Lower leg skin (tissue), 4 donors: Measurements from ENCODE around the gene PNPLA2. TPM values are rescaled to one million over a fixed set of nuclear protein-coding genes. Genes with fewer than 3 reads are reported as not detected.

Experiments used
- DNase-seq, 2 donors: peaks; one replicate each; pipeline ENCODE4 v3.0.0-alpha.2; 2019; ENCODE audit warnings: low spot score in 2 of 2
- H3K4me3 ChIP-seq: fragments of 200-600 bp; sonication (generic); 2 replicates; pipeline ENCODE4 v1.5.1; 2017; ENCODE audit warnings: mild to moderate bottlenecking, low read depth; ENCODE audit not compliant: poor library complexity, severe bottlenecking
- CTCF ChIP-seq, 3 donors: fragments of 450-650 bp; IDR thresholded peaks; one replicate each; pipeline ENCODE4 v1.5.1; 2016; ENCODE audit warnings: antibody characterized with exemption in 3 of 3, mild to moderate bottlenecking in 3 of 3, moderate library complexity in 2 of 3
- POLR2A ChIP-seq, 2 donors: fragments of 450-650 bp; IDR thresholded peaks; one replicate each; pipeline ENCODE4 v1.6.1; 2016 to 2017; ENCODE audit warnings: antibody characterized with exemption in 2 of 2, mild to moderate bottlenecking in 1 of 2, moderate library complexity in 1 of 2
- WGBS, 2 donors: methylation state at CpG; one replicate each; pipeline ENCODE4 v1.1.5; 2018; 5-methylcytosine and 5-hydroxymethylcytosine counted together
- intact Hi-C: fragments of 100-400 bp; cut with DNase I; formaldehyde crosslinking; loops from one replicate; pipeline ENCODE4 v1.15.0; 2023; ENCODE audit warnings: low total_unique reads
- total RNA-seq, 4 donors: library from RNA; depleted of rRNA; stranded (reverse); fragments of >200 nt; gene quantifications; one replicate each; pipeline ENCODE4 v1.1.0, GENCODE V29; 2016

PNPLA2 gene
- total RNA-seq, 4 donors from 2014 or later: 55.5 to 99.7 (median 72.4) TPM

GRCh38 chr11:782264-783174 lies 36.2 kb upstream of the PNPLA2 start:
- no peak for DNase-seq
- TF ChIP-seq CTCF (IDR thresholded peaks at IDR 0.05): no peak
- no peak for TF ChIP-seq POLR2A (IDR thresholded peaks at IDR 0.05)
- WGBS, 2 donors: 75 to 91% methylated on average over 29 to 35 of the region's 36 CpGs
- intact Hi-C loops: no loop called here
- H3K4me3 ChIP-seq: no peak overlapping the region

- no peak overlapping the region for H3K4me3 ChIP-seq
- intact Hi-C loops: no loop called here
- TF ChIP-seq POLR2A (IDR thresholded peaks at IDR 0.05): no peak
- no peak for TF ChIP-seq CTCF (IDR thresholded peaks at IDR 0.05)
- peak in 1 of 2 donors; percentile 94 for DNase-seq
- WGBS, 2 donors: 23 to 32% methylated on average over 24 of the region's 24 CpGs
Measured at GRCh38 chr11:783581-784015, 35.1 kb upstream of the PNPLA2 start.

GRCh38 chr11:786235-787083 lies 32.3 kb upstream of the PNPLA2 start:
- intact Hi-C loops: no loop called here
- DNase-seq: no peak
- H3K4me3 ChIP-seq: no peak overlapping the region
- WGBS, 2 donors: 79 to 83% methylated on average over 20 to 23 of the region's 24 CpGs
- no peak for TF ChIP-seq CTCF (IDR thresholded peaks at IDR 0.05)
- no peak for TF ChIP-seq POLR2A (IDR thresholded peaks at IDR 0.05)

- intact Hi-C loops: no loop called here
- DNase-seq: no peak
- no peak overlapping the region for H3K4me3 ChIP-seq
- 81 to 85% methylated on average over 15 to 22 of the region's 24 CpGs for WGBS, 2 donors
- TF ChIP-seq CTCF (IDR thresholded peaks at IDR 0.05) (no peak), POLR2A (IDR thresholded peaks at IDR 0.05) (no peak)
Measured at GRCh38 chr11:787084-787675, 31.5 kb upstream of the PNPLA2 start.

- no peak for DNase-seq
- WGBS, 2 donors: 63 to 71% methylated on average over 17 to 24 of the region's 28 CpGs
Measured at GRCh38 chr11:788009-788640, 30.6 kb upstream of the PNPLA2 start.

More at GRCh38 chr11:788009-788640, 30.6 kb upstream of the PNPLA2 start:
- intact Hi-C loops: no loop called here
- H3K4me3 ChIP-seq: no peak overlapping the region
- TF ChIP-seq CTCF (IDR thresholded peaks at IDR 0.05) (no peak), POLR2A (IDR thresholded peaks at IDR 0.05) (no peak)
